PC-9 (cell line): ENCODE results near the gene URM1. TPM values are rescaled to one million over a fixed set of nuclear protein-coding genes. Genes with fewer than 3 reads are reported as not detected.

Experiments used
- BruUV-seq: library from RNA; stranded (reverse); fragments of 400-500 nt; replicated peaks from 2 replicates; lab custom pipeline; 2021; lab: Mats Ljungman, UMichigan
- CTCF ChIA-PET: fragments of 300-600 bp; sonication (Branson Sonifier 250); formaldehyde crosslinking; loops from one replicate; lab custom pipeline; 2022; ENCODE audit warnings: antibody characterized with exemption; lab: Charles Lee
- POLR2A ChIA-PET: fragments of 300-600 bp; sonication (Branson Sonifier 250); formaldehyde crosslinking; loops from one replicate; lab custom pipeline; 2022; ENCODE audit warnings: antibody characterized with exemption; ENCODE audit not compliant: unreplicated experiment; lab: Charles Lee
- DNase-seq, 2 experiments: peaks; one replicate each; pipeline versions ENCODE4 v3.0.0 to v3.0.0-alpha.2; 2015 to 2022; ENCODE audit warnings: mixed read lengths in 1 of 2
- H2AFZ ChIP-seq: fragments of 200-600 bp; sonication (generic); 2 replicates; pipeline ENCODE4 v1.8.1; 2017; ENCODE audit warnings: antibody characterized with exemption
- H3F3A ChIP-seq: fragments of 200-600 bp; sonication (generic); 2 replicates; pipeline ENCODE4 v1.8.1; 2017; ENCODE audit warnings: antibody characterized with exemption, mild to moderate bottlenecking, low read depth; ENCODE audit not compliant: insufficient read depth
- H3K27ac ChIP-seq: fragments of 200-600 bp; sonication (generic); 2 replicates; pipeline ENCODE4 v1.6.1; 2016; ENCODE audit warnings: mixed run types
- H3K27me3 ChIP-seq: fragments of 200-600 bp; sonication (generic); 2 replicates; pipeline ENCODE4 v1.6.1; 2016; ENCODE audit warnings: low read depth, mixed run types; ENCODE audit not compliant: insufficient read depth
- H3K36me3 ChIP-seq: fragments of 200-600 bp; sonication (generic); 2 replicates; pipeline ENCODE4 v1.6.1; 2016; ENCODE audit warnings: low read depth, mixed run types
- H3K4me1 ChIP-seq: fragments of 200-600 bp; sonication (generic); replicated peaks from 2 replicates; pipeline ENCODE4 v1.6.1; 2016; ENCODE audit warnings: mixed run types; ENCODE audit not compliant: insufficient read depth
- H3K4me2 ChIP-seq: fragments of 200-600 bp; sonication (generic); 2 replicates; pipeline ENCODE4 v1.6.1; 2017; ENCODE audit warnings: mixed run types
- H3K4me3 ChIP-seq: fragments of 200-600 bp; sonication (generic); 2 replicates; pipeline ENCODE4 v1.6.1; 2016; ENCODE audit warnings: mixed run types
- H3K79me2 ChIP-seq: fragments of 200-600 bp; sonication (generic); 2 replicates; pipeline ENCODE4 v1.6.1; 2017; ENCODE audit warnings: low read depth, mixed run types
- H3K9me2 ChIP-seq: fragments of 200-600 bp; sonication (generic); 2 replicates; pipeline ENCODE4 v1.8.1; 2017; ENCODE audit warnings: mild to moderate bottlenecking; ENCODE audit not compliant: insufficient read depth
- H3K9me3 ChIP-seq: fragments of 200-600 bp; sonication (generic); 2 replicates; pipeline ENCODE4 v1.8.1; 2016; ENCODE audit warnings: low read depth; ENCODE audit not compliant: insufficient read depth
- H4K20me1 ChIP-seq: fragments of 200-600 bp; sonication (generic); 2 replicates; pipeline ENCODE4 v1.8.1; 2017; ENCODE audit not compliant: insufficient read depth
- EZH2 ChIP-seq: fragments of 200-600 bp; sonication (generic); IDR thresholded peaks from 2 replicates; pipeline ENCODE4 v1.8.0; 2017; ENCODE audit warnings: antibody characterized with exemption, low read depth
- intact Hi-C: fragments of 100-400 bp; cut with micrococcal nuclease; formaldehyde crosslinking; loops from one replicate; pipeline ENCODE4 v1.10.0; 2022; ENCODE audit not compliant: unreplicated experiment
- total RNA-seq: library from RNA; stranded (reverse); gene quantifications from 2 replicates; pipeline ENCODE4 v1.2.3, GENCODE V29; 2021
- TF ChIP-seq, protein P1 (sequence below): fragments of 200-600 bp; sonication (generic); conservative IDR thresholded peaks from 2 replicates; pipeline ENCODE4 v1.6.1; 2017; ENCODE audit warnings: mixed run types, antibody characterized with exemption, mild to moderate bottlenecking, moderate library complexity

URM1 gene
- total RNA-seq, 1 experiment from 2014 or later = 98.1 TPM

DNA sequence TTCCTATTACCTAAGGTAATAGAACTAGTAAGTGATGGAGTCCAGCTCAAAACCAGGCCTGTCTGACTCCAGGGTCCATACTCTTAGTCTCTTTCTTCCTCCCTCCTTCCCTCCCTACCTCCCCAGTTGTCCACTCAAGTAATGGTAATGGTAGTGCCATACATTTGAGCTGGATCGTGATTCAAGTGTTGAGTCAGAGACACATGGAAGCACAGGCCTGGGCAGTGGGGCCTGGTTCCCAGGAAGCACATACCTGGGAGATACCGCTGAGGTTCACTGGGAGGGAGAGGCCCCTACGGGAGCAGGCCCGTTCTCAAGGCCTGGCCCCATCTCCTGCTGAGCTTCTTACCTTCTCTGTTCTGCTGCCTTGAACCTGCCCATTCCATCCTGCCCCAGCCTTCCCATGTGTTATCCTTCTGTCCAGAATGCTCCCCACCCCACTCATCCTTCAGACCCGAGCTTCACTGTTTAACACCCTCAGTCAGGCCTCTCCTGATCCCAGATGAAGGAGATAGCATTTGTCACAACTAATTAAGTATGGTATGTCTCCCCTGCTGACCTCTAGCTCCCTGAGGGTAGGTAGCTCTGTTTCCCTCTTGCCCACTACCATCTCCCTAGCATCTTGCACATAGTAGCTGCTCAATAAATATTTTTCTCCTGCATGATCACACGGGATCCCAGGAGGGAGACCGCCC is 13.8 kb downstream of the URM1 start:
- CTCF ChIA-PET = no interaction called here
- no peak for DNase-seq
- TF ChIP-seq, protein P1, sequence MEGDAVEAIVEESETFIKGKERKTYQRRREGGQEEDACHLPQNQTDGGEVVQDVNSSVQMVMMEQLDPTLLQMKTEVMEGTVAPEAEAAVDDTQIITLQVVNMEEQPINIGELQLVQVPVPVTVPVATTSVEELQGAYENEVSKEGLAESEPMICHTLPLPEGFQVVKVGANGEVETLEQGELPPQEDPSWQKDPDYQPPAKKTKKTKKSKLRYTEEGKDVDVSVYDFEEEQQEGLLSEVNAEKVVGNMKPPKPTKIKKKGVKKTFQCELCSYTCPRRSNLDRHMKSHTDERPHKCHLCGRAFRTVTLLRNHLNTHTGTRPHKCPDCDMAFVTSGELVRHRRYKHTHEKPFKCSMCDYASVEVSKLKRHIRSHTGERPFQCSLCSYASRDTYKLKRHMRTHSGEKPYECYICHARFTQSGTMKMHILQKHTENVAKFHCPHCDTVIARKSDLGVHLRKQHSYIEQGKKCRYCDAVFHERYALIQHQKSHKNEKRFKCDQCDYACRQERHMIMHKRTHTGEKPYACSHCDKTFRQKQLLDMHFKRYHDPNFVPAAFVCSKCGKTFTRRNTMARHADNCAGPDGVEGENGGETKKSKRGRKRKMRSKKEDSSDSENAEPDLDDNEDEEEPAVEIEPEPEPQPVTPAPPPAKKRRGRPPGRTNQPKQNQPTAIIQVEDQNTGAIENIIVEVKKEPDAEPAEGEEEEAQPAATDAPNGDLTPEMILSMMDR = no peak
- Histone ChIP-seq H3K4me1 (no peaks in the 10 kb centered on the region), H3K4me3 (no peak overlapping the region), H2AFZ (no peak overlapping the region), H3F3A (no peaks in the 10 kb centered on the region), H3K4me2 (no peak overlapping the region), H4K20me1 (no peaks in the 10 kb centered on the region), H3K79me2 (no peaks in the 10 kb centered on the region), H3K9me3 (no peaks in the 10 kb centered on the region), H3K9me2 (no peaks in the 10 kb centered on the region), H3K36me3 (no peaks in the 10 kb centered on the region), H3K27me3 (no peaks in the 10 kb centered on the region), H3K27ac (no peak overlapping the region)
- BruUV-seq = no TSS peak
- POLR2A ChIA-PET = no interaction called here
- intact Hi-C loops = no loop called here

DNA sequence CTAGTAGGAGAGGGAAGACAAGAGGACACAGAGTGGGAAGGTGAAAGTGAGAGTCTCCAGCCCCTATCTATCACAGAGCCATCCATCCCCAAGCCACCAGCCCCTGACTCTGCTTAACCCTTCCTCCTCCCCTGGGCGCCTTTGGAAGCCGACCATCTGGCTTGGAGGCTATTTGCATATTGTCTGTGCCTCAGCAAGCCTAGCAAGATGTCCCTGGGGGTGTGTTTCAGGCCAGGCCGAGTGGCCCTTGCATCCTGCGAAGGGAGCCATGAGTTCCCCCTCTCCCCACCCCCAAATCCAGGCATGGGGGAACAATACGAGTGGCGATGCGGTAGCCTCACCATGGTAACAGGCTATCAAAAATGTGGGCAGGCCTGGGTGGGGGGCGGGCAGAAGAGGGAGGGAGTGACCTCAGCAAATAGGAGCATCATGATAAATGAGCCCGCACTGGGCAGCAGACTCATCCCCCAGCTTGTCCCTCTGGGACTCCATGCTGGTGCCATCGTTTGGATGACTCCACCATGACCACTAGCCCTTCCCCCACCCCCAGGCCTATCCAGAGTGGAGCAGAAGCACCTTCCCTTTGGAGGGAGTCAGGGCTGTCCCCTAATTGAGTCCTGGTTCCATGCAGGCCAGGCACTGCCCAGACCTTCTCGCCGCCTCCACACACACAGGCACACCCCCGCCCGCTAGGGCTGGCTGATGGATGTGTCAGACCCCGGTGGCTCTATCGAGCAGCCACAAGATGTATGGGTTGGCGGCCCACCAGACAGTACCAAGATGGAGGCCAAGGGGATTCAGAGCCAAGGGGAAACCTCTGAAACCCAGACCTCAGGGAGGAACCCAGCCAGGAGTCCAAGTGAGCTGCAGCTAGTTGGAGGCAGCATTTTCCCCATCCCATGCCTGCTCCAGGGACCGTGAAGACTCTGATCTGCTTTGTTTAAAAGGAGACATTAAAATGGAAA is 14.6 kb downstream of the URM1 start:
- H3K4me3 ChIP-seq = no peak overlapping the region
- no peaks in the 10 kb centered on the region for H3K27me3 ChIP-seq
- no peak overlapping the region for H3K27ac ChIP-seq
- no TSS peak for BruUV-seq
- H3K4me1 ChIP-seq = no peaks in the 10 kb centered on the region
- 0 out of 2 replicates have a peak, but pooled peaks cover 2% of the 10 kb centered on the region for H3F3A ChIP-seq
- intact Hi-C loops = no loop called here
- no peaks in the 10 kb centered on the region for H3K9me2 ChIP-seq
- TF ChIP-seq, protein P1 = no peak
- no peak for TF ChIP-seq EZH2
- no peaks in the 10 kb centered on the region for H3K36me3 ChIP-seq
- H3K4me2 ChIP-seq = no peak overlapping the region
- POLR2A ChIA-PET = no interaction called here
- CTCF ChIA-PET = no interaction called here
- no peak for DNase-seq
- H4K20me1 ChIP-seq = no peaks in the 10 kb centered on the region
- no peaks in the 10 kb centered on the region for H3K9me3 ChIP-seq
- no peak overlapping the region for H2AFZ ChIP-seq
- no peaks in the 10 kb centered on the region for H3K79me2 ChIP-seq

DNA sequence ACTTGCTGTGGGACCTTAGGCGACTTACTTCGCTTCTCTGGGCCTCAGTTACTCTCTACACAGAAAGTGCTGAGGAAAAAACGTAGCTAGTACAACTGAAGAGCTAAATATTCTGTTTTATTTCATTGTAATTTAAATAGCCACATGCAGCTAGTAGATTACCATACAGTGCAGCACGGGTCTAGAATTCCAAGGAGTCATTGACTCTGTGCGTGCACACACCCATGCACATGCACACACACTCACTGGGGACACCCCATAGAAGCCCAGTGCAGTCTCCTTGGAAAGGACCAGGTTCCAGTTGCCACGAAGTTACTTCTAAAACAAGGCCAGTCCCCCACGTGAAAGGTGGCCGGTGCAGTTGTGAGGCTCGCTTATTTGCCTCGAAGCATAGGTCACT is 17.0 kb downstream of the URM1 start:
- POLR2A ChIA-PET = interaction anchor here (0.7 kb wide), 1 partner anchor 500 kb away, joined by 4 read pairs; no protein-coding TSS in a partner anchor
- BruUV-seq = no TSS peak
- H3K27me3 ChIP-seq = no peaks in the 10 kb centered on the region
- no peak overlapping the region for H2AFZ ChIP-seq
- no peaks in the 10 kb centered on the region for H3K4me1 ChIP-seq
- no peak overlapping the region for H3K27ac ChIP-seq
- no peaks in the 10 kb centered on the region for H3K9me2 ChIP-seq
- no peak overlapping the region for H3K4me2 ChIP-seq
- 0 out of 2 replicates have a peak, but pooled peaks cover 7% of the 10 kb centered on the region for H3F3A ChIP-seq
- H3K9me3 ChIP-seq = no peaks in the 10 kb centered on the region
- intact Hi-C loops = no loop called here
- CTCF ChIA-PET = interaction anchor here (0.6 kb wide), 1 partner anchor 65 kb away, joined by 4 read pairs; no protein-coding TSS in a partner anchor
- no peak for TF ChIP-seq EZH2
- TF ChIP-seq, protein P1 = no peak
- no peaks in the 10 kb centered on the region for H4K20me1 ChIP-seq
- no peaks in the 10 kb centered on the region for H3K79me2 ChIP-seq
- DNase-seq = no peak
- H3K36me3 ChIP-seq = no peaks in the 10 kb centered on the region
- H3K4me3 ChIP-seq = no peak overlapping the region
